HepG2 (cell line): Measurements from ENCODE around the gene LDAH. TPM values are rescaled to one million over a fixed set of nuclear protein-coding genes. Genes with fewer than 3 reads are reported as not detected.

ENCODE experiments used
- CENPT ChIP-seq: sonication (generic); formaldehyde crosslinking; IDR thresholded peaks from 2 replicates; pipeline ENCODE4 v1.8.0; 2022; ENCODE audit warnings: low read depth, mild to moderate bottlenecking, moderate library complexity, missing genetic modification reagents
- NCOA1 ChIP-seq: sonication (generic); formaldehyde crosslinking; IDR thresholded peaks from 2 replicates; pipeline ENCODE4 v1.9.0; 2021; ENCODE audit warnings: missing genetic modification reagents
- PAF1 ChIP-seq: IDR thresholded peaks from 2 replicates; pipeline ENCODE4 v1.6.1; 2016; ENCODE audit warnings: missing genetic modification reagents, missing compliant biosample characterization
- RXRA ChIP-seq: sonication (generic); formaldehyde crosslinking; IDR thresholded peaks from 2 replicates; pipeline ENCODE4 v1.5.1; 2020; ENCODE audit warnings: missing genetic modification reagents
- SMAD9 ChIP-seq: sonication (generic); formaldehyde crosslinking; IDR thresholded peaks from 2 replicates; pipeline ENCODE4 v1.5.1; 2020; ENCODE audit warnings: mild to moderate bottlenecking, missing genetic modification reagents
- SNRNP70 ChIP-seq: fragments of 200-400 bp; formaldehyde crosslinking; IDR thresholded peaks from 2 replicates; pipeline ENCODE4 v1.6.1; 2017; ENCODE audit warnings: mild to moderate bottlenecking, low read depth, low read length, moderate library complexity
- TBL1XR1 ChIP-seq: fragments of 150-350 bp; IDR thresholded peaks from 2 replicates; pipeline ENCODE4 v1.6.1; 2014; ENCODE audit warnings: borderline replicate concordance, low read length; ENCODE audit not compliant: partially characterized antibody
- TOE1 ChIP-seq: sonication (generic); formaldehyde crosslinking; IDR thresholded peaks from 2 replicates; pipeline ENCODE4 v1.4.0; 2020; ENCODE audit warnings: mild to moderate bottlenecking, missing genetic modification reagents
- ZNF10 ChIP-seq: sonication (generic); formaldehyde crosslinking; IDR thresholded peaks from 2 replicates; pipeline ENCODE4 v1.4.0; 2020; ENCODE audit warnings: mild to moderate bottlenecking, low read depth, missing genetic modification reagents, borderline replicate concordance
- ZNF337 ChIP-seq: sonication (generic); formaldehyde crosslinking; IDR thresholded peaks from 2 replicates; pipeline ENCODE4 v1.5.1; 2020; ENCODE audit warnings: missing genetic modification reagents, low read depth, mild to moderate bottlenecking, borderline replicate concordance
- ZNF772 ChIP-seq: sonication (generic); formaldehyde crosslinking; IDR thresholded peaks from 2 replicates; pipeline ENCODE4 v1.5.0; 2020; ENCODE audit warnings: mild to moderate bottlenecking, missing genetic modification reagents
- polyA plus RNA-seq, 8 experiments: library from polyadenylated mRNA; depleted of rRNA in 3 of 8; stranded (reverse) in 7 of 8; unstranded in 1 of 8; fragments of >200 nt; fragmentation: Illumina TruSeq in 4 of 8; extraction: Trizol in 4 of 8; gene quantifications; 2 replicates each; pipeline versions ENCODE4 v1.2.1 to v1.2.3, GENCODE V29; 2011 to 2016; ENCODE audit warnings: low read depth in 4 of 8, missing spikeins in 1 of 8, mixed read lengths in 1 of 8; ENCODE audit not compliant: insufficient read depth in 1 of 8
- total RNA-seq, 5 experiments: library from RNA; depleted of rRNA; stranded (reverse); fragments of >200 nt; fragmentation: Illumina TruSeq; extraction: Trizol; gene quantifications; 2 replicates each; pipeline ENCODE4 v1.2.3, GENCODE V29; 2016; ENCODE audit warnings: low read depth in 1 of 5
- TF ChIP-seq, protein P1 (sequence below): IDR thresholded peaks from 2 replicates; pipeline ENCODE4 v1.6.1; 2016; ENCODE audit warnings: missing compliant biosample characterization, missing genetic modification reagents, borderline replicate concordance
- TF ChIP-seq, protein P2 (sequence below): sonication (generic); formaldehyde crosslinking; IDR thresholded peaks from 2 replicates; pipeline ENCODE4 v1.5.0; 2020; ENCODE audit warnings: mild to moderate bottlenecking, missing genetic modification reagents, borderline replicate concordance
- TF ChIP-seq, protein P3 (sequence below): sonication (generic); formaldehyde crosslinking; IDR thresholded peaks from 2 replicates; pipeline ENCODE4 v1.5.0; 2020; ENCODE audit warnings: mild to moderate bottlenecking, missing genetic modification reagents, borderline replicate concordance

LDAH gene
- total and polyA plus RNA-seq, 2 of the 13 experiments (the other 11 are each of a cell fraction or from before 2014, with no cell fraction given): 28.8 to 46.2 TPM

- no peak for TF ChIP-seq PAF1 (CRISPR knock-in tag)
- TF ChIP-seq SMAD9 (CRISPR knock-in tag): no peak
- no peak for TF ChIP-seq SNRNP70
- TF ChIP-seq ZNF337 (CRISPR knock-in tag): no peak
- peak; percentile 54; the same call in 1 of the 2 replicates for TF ChIP-seq TOE1
- TF ChIP-seq TBL1XR1: peak; percentile 62
- TF ChIP-seq, protein P1, sequence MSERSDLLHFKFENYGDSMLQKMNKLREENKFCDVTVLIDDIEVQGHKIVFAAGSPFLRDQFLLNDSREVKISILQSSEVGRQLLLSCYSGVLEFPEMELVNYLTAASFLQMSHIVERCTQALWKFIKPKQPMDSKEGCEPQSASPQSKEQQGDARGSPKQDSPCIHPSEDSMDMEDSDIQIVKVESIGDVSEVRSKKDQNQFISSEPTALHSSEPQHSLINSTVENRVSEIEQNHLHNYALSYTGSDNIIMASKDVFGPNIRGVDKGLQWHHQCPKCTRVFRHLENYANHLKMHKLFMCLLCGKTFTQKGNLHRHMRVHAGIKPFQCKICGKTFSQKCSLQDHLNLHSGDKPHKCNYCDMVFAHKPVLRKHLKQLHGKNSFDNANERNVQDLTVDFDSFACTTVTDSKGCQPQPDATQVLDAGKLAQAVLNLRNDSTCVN (CRISPR knock-in tag): peak; percentile 63
- TF ChIP-seq NCOA1 (CRISPR knock-in tag): no peak
- TF ChIP-seq, protein P2, sequence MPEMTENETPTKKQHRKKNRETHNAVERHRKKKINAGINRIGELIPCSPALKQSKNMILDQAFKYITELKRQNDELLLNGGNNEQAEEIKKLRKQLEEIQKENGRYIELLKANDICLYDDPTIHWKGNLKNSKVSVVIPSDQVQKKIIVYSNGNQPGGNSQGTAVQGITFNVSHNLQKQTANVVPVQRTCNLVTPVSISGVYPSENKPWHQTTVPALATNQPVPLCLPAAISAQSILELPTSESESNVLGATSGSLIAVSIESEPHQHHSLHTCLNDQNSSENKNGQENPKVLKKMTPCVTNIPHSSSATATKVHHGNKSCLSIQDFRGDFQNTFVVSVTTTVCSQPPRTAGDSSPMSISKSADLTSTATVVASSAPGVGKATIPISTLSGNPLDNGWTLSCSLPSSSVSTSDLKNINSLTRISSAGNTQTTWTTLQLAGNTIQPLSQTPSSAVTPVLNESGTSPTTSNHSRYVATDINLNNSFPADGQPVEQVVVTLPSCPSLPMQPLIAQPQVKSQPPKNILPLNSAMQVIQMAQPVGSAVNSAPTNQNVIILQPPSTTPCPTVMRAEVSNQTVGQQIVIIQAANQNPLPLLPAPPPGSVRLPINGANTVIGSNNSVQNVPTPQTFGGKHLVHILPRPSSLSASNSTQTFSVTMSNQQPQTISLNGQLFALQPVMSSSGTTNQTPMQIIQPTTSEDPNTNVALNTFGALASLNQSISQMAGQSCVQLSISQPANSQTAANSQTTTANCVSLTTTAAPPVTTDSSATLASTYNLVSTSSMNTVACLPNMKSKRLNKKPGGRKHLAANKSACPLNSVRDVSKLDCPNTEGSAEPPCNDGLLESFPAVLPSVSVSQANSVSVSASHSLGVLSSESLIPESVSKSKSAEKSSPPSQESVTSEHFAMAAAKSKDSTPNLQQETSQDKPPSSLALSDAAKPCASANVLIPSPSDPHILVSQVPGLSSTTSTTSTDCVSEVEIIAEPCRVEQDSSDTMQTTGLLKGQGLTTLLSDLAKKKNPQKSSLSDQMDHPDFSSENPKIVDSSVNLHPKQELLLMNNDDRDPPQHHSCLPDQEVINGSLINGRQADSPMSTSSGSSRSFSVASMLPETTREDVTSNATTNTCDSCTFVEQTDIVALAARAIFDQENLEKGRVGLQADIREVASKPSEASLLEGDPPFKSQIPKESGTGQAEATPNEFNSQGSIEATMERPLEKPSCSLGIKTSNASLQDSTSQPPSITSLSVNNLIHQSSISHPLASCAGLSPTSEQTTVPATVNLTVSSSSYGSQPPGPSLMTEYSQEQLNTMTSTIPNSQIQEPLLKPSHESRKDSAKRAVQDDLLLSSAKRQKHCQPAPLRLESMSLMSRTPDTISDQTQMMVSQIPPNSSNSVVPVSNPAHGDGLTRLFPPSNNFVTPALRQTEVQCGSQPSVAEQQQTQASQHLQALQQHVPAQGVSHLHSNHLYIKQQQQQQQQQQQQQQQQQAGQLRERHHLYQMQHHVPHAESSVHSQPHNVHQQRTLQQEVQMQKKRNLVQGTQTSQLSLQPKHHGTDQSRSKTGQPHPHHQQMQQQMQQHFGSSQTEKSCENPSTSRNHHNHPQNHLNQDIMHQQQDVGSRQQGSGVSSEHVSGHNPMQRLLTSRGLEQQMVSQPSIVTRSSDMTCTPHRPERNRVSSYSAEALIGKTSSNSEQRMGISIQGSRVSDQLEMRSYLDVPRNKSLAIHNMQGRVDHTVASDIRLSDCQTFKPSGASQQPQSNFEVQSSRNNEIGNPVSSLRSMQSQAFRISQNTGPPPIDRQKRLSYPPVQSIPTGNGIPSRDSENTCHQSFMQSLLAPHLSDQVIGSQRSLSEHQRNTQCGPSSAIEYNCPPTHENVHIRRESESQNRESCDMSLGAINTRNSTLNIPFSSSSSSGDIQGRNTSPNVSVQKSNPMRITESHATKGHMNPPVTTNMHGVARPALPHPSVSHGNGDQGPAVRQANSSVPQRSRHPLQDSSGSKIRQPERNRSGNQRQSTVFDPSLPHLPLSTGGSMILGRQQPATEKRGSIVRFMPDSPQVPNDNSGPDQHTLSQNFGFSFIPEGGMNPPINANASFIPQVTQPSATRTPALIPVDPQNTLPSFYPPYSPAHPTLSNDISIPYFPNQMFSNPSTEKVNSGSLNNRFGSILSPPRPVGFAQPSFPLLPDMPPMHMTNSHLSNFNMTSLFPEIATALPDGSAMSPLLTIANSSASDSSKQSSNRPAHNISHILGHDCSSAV (CRISPR knock-in tag): no peak
- no peak for TF ChIP-seq ZNF10 (CRISPR knock-in tag)
- TF ChIP-seq, protein P3, sequence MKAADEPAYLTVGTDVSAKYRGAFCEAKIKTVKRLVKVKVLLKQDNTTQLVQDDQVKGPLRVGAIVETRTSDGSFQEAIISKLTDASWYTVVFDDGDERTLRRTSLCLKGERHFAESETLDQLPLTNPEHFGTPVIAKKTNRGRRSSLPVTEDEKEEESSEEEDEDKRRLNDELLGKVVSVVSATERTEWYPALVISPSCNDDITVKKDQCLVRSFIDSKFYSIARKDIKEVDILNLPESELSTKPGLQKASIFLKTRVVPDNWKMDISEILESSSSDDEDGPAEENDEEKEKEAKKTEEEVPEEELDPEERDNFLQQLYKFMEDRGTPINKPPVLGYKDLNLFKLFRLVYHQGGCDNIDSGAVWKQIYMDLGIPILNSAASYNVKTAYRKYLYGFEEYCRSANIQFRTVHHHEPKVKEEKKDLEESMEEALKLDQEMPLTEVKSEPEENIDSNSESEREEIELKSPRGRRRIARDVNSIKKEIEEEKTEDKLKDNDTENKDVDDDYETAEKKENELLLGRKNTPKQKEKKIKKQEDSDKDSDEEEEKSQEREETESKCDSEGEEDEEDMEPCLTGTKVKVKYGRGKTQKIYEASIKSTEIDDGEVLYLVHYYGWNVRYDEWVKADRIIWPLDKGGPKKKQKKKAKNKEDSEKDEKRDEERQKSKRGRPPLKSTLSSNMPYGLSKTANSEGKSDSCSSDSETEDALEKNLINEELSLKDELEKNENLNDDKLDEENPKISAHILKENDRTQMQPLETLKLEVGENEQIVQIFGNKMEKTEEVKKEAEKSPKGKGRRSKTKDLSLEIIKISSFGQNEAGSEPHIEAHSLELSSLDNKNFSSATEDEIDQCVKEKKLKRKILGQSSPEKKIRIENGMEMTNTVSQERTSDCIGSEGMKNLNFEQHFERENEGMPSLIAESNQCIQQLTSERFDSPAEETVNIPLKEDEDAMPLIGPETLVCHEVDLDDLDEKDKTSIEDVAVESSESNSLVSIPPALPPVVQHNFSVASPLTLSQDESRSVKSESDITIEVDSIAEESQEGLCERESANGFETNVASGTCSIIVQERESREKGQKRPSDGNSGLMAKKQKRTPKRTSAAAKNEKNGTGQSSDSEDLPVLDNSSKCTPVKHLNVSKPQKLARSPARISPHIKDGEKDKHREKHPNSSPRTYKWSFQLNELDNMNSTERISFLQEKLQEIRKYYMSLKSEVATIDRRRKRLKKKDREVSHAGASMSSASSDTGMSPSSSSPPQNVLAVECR: peak; percentile 73; the same call in 1 of the 2 replicates
- no peak for TF ChIP-seq CENPT (CRISPR knock-in tag)
- TF ChIP-seq RXRA (CRISPR knock-in tag): peak; percentile 82
- peak; percentile 81; the same call in 1 of the 2 replicates for TF ChIP-seq ZNF772 (CRISPR knock-in tag)
These were observed 187.0 kb downstream of the LDAH start (continued) for GRCh38 chr2:20635675-20636584.
